ENCODE results near the gene KCNH4. TPM values are rescaled to one million over a fixed set of nuclear protein-coding genes. Genes with fewer than 3 reads are reported as not detected.

Gene KCNH4
- total and polyA plus RNA-seq, 2 of the 13 experiments (the other 11 are each of a cell fraction or from before 2014, with no cell fraction given) = 0.01 to 0.09 TPM

DNA sequence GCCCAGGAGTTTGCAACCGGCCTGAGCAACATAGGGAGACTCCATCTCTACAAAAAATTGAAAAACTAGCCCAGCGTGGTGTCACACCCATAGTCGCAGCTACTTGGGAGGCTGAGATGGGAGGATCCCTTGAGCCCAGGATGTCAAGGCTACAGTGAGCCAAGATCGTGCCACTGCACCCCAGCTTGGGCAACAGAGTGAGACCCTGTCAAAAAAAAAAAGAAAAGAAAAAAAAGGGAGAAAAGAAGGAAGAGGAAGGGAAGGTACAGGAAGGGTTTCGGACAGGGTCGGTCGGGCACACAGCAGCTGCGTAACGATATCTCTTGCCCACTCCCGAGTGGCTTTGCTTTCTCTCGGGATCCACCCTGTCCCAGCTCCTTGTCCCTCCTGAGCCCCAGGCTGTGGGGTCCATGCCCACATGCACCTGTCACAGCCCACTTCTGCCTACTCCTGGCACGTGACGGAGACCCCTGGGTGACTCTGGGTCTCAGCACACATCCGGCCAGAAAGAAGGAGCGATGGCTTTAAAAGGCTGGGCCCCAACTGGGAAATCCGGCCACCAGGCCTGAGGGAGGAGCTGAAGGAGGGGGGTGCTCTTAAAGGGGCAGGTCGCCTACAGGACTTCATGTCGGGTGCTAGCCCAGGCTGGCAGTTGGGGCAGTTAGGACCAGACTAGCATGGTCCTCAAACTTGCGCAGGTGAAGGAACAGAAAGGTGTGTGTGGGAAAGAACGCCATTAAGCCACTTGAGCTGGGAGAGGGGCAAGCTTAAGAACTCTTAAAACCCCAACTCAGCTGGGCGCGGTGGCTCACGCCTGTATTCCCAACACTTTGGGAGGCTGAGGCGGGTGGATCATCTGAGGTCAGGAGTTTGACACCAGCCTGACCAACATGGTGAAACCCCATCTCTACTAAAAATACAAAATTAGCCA lies 13.3 kb upstream of the KCNH4 start, which contains the start of gene GHDC (continued):
- TF ChIP-seq RARA (CRISPR knock-in tag; IDR thresholded peaks at IDR 0.05) = 0 out of 2 replicates have a peak, but pooled peaks have one; percentile 10
- TF ChIP-seq HNRNPL (IDR thresholded peaks at IDR 0.05; ENCODE audit: low read depth, low read length) = peak; percentile 67; the same call in 1 of the 2 replicates
- peak; percentile 71 for TF ChIP-seq HOXA3 (CRISPR knock-in tag; IDR thresholded peaks at IDR 0.05)
- TF ChIP-seq RFX3 (CRISPR knock-in tag; IDR thresholded peaks at IDR 0.05) = no peak
- TF ChIP-seq ZNF775 (CRISPR knock-in tag; IDR thresholded peaks at IDR 0.05; ENCODE audit: borderline replicate concordance) = no peak
- peak; percentile 94 for TF ChIP-seq ZNF225 (CRISPR knock-in tag; IDR thresholded peaks at IDR 0.05)
- TF ChIP-seq, protein P1, sequence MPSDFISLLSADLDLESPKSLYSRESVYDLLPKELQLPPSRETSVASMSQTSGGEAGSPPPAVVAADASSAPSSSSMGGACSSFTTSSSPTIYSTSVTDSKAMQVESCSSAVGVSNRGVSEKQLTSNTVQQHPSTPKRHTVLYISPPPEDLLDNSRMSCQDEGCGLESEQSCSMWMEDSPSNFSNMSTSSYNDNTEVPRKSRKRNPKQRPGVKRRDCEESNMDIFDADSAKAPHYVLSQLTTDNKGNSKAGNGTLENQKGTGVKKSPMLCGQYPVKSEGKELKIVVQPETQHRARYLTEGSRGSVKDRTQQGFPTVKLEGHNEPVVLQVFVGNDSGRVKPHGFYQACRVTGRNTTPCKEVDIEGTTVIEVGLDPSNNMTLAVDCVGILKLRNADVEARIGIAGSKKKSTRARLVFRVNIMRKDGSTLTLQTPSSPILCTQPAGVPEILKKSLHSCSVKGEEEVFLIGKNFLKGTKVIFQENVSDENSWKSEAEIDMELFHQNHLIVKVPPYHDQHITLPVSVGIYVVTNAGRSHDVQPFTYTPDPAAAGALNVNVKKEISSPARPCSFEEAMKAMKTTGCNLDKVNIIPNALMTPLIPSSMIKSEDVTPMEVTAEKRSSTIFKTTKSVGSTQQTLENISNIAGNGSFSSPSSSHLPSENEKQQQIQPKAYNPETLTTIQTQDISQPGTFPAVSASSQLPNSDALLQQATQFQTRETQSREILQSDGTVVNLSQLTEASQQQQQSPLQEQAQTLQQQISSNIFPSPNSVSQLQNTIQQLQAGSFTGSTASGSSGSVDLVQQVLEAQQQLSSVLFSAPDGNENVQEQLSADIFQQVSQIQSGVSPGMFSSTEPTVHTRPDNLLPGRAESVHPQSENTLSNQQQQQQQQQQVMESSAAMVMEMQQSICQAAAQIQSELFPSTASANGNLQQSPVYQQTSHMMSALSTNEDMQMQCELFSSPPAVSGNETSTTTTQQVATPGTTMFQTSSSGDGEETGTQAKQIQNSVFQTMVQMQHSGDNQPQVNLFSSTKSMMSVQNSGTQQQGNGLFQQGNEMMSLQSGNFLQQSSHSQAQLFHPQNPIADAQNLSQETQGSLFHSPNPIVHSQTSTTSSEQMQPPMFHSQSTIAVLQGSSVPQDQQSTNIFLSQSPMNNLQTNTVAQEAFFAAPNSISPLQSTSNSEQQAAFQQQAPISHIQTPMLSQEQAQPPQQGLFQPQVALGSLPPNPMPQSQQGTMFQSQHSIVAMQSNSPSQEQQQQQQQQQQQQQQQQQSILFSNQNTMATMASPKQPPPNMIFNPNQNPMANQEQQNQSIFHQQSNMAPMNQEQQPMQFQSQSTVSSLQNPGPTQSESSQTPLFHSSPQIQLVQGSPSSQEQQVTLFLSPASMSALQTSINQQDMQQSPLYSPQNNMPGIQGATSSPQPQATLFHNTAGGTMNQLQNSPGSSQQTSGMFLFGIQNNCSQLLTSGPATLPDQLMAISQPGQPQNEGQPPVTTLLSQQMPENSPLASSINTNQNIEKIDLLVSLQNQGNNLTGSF (CRISPR knock-in tag; IDR thresholded peaks at IDR 0.05) = peak; percentile 69; the same call in 1 of the 2 replicates
- TF ChIP-seq POLR2AphosphoS5 (IDR thresholded peaks at IDR 0.05; ENCODE audit: low read depth, low read length) = peak; percentile 91
- 0 out of 2 replicates have a peak, but pooled peaks have one; percentile 60 for TF ChIP-seq IRF2 (CRISPR knock-in tag; IDR thresholded peaks at IDR 0.05)
- TF ChIP-seq ZFX (CRISPR knock-in tag; IDR thresholded peaks at IDR 0.05; ENCODE audit: low read depth) = peak; percentile 93
- TF ChIP-seq TEF (CRISPR knock-in tag; IDR thresholded peaks at IDR 0.05) = no peak
- TF ChIP-seq ZSCAN31 (CRISPR knock-in tag; IDR thresholded peaks at IDR 0.05; ENCODE audit: low read depth) = peak; percentile 78
- peak; percentile 48; the same call in 1 of the 2 replicates for TF ChIP-seq HOMEZ (CRISPR knock-in tag; IDR thresholded peaks at IDR 0.05; ENCODE audit: low read depth)
- TF ChIP-seq ZNF878 (CRISPR knock-in tag; IDR thresholded peaks at IDR 0.05) = no peak
- peak; percentile 84 for TF ChIP-seq BHLHE40 (IDR thresholded peaks at IDR 0.05; ENCODE audit: low read length)
- TF ChIP-seq FOSL1 (CRISPR knock-in tag; IDR thresholded peaks at IDR 0.05; ENCODE audit: borderline replicate concordance) = no peak
- TF ChIP-seq, protein P2, sequence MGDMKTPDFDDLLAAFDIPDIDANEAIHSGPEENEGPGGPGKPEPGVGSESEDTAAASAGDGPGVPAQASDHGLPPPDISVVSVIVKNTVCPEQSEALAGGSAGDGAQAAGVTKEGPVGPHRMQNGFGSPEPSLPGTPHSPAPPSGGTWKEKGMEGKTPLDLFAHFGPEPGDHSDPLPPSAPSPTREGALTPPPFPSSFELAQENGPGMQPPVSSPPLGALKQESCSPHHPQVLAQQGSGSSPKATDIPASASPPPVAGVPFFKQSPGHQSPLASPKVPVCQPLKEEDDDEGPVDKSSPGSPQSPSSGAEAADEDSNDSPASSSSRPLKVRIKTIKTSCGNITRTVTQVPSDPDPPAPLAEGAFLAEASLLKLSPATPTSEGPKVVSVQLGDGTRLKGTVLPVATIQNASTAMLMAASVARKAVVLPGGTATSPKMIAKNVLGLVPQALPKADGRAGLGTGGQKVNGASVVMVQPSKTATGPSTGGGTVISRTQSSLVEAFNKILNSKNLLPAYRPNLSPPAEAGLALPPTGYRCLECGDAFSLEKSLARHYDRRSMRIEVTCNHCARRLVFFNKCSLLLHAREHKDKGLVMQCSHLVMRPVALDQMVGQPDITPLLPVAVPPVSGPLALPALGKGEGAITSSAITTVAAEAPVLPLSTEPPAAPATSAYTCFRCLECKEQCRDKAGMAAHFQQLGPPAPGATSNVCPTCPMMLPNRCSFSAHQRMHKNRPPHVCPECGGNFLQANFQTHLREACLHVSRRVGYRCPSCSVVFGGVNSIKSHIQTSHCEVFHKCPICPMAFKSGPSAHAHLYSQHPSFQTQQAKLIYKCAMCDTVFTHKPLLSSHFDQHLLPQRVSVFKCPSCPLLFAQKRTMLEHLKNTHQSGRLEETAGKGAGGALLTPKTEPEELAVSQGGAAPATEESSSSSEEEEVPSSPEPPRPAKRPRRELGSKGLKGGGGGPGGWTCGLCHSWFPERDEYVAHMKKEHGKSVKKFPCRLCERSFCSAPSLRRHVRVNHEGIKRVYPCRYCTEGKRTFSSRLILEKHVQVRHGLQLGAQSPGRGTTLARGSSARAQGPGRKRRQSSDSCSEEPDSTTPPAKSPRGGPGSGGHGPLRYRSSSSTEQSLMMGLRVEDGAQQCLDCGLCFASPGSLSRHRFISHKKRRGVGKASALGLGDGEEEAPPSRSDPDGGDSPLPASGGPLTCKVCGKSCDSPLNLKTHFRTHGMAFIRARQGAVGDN (CRISPR knock-in tag; IDR thresholded peaks at IDR 0.05) = peak; percentile 95

Data from HepG2 (cell line).